ENCODE data around the gene TNFAIP8. TPM values are rescaled to one million over a fixed set of nuclear protein-coding genes. Genes with fewer than 3 reads are reported as not detected.

The TNFAIP8 gene
- total and polyA plus RNA-seq, 2 of the 13 experiments (the other 11 are each of a cell fraction or from before 2014, with no cell fraction given) = 6.4 to 11.2 TPM

- BruUV-seq (replicated peaks) = no TSS peak
- H3K79me2 ChIP-seq (ENCODE audit: insufficient read depth, low read length) = no peaks in the 10 kb centered on the region
- FAIRE-seq (no peak), ATAC-seq (no peak), DNase-seq (ENCODE audit: low spot score) (no peak)
- H3K9ac ChIP-seq (ENCODE audit: insufficient read depth, low read depth, low read length) = no peak overlapping the region
- no peaks in the 10 kb centered on the region for H3K4me1 ChIP-seq (ENCODE audit: insufficient read depth, low read length)
- TF ChIP-seq ATF7-NPFF (CRISPR knock-in tag; IDR thresholded peaks at IDR 0.05; ENCODE audit: low read depth) (no peak), SNAPC2 (CRISPR knock-in tag; IDR thresholded peaks at IDR 0.05) (no peak), PBX2 (CRISPR knock-in tag; IDR thresholded peaks at IDR 0.05) (no peak), ZNF549 (CRISPR knock-in tag; IDR thresholded peaks at IDR 0.05) (no peak), ZNF605 (CRISPR knock-in tag; IDR thresholded peaks at IDR 0.05) (no peak), TOE1 (CRISPR knock-in tag; IDR thresholded peaks at IDR 0.05) (no peak), SMARCE1 (IDR thresholded peaks at IDR 0.05; ENCODE audit: borderline replicate concordance) (no peak), KLF16 (CRISPR knock-in tag; IDR thresholded peaks at IDR 0.05) (no peak), ZNF878 (CRISPR knock-in tag; IDR thresholded peaks at IDR 0.05) (no peak), ZSCAN21 (CRISPR knock-in tag; IDR thresholded peaks at IDR 0.05; ENCODE audit: borderline replicate concordance) (no peak), ZNF343 (CRISPR knock-in tag; IDR thresholded peaks at IDR 0.05) (no peak), MYNN (CRISPR knock-in tag; IDR thresholded peaks at IDR 0.05; ENCODE audit: low read depth) (no peak), REXO4 (CRISPR knock-in tag; IDR thresholded peaks at IDR 0.05; ENCODE audit: borderline replicate concordance) (no peak), ZXDC (CRISPR knock-in tag; IDR thresholded peaks at IDR 0.05) (no peak), RBM39 (IDR thresholded peaks at IDR 0.05; ENCODE audit: low read depth, low read length, poor library complexity, severe bottlenecking) (no peak)
- TF ChIP-seq, protein P1, sequence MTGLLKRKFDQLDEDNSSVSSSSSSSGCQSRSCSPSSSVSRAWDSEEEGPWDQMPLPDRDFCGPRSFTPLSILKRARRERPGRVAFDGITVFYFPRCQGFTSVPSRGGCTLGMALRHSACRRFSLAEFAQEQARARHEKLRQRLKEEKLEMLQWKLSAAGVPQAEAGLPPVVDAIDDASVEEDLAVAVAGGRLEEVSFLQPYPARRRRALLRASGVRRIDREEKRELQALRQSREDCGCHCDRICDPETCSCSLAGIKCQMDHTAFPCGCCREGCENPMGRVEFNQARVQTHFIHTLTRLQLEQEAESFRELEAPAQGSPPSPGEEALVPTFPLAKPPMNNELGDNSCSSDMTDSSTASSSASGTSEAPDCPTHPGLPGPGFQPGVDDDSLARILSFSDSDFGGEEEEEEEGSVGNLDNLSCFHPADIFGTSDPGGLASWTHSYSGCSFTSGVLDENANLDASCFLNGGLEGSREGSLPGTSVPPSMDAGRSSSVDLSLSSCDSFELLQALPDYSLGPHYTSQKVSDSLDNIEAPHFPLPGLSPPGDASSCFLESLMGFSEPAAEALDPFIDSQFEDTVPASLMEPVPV (CRISPR knock-in tag; IDR thresholded peaks at IDR 0.05) = no peak
- no peaks in the 10 kb centered on the region for H4K20me1 ChIP-seq (ENCODE audit: insufficient read depth, low read length)
- CTCF ChIA-PET (ENCODE audit: low intra/inter-chr PET ratio, low total read pairs) = no interaction called here
- H3K27ac ChIP-seq (ENCODE audit: extremely low read length, insufficient read depth, low read length) = no peak overlapping the region
- H3K4me2 ChIP-seq (ENCODE audit: low read depth, low read length) = no peak overlapping the region
- intact Hi-C loops (cut with micrococcal nuclease; ENCODE audit: unreplicated experiment) = no loop called here
- no peak overlapping the region for H3K4me3 ChIP-seq (replicated peaks in 1 of 3; ENCODE audit: insufficient read depth in 1 of 3, low read depth in 2 of 3, low read length in 3 of 3)
- H3K9me3 ChIP-seq (ENCODE audit: low read length) = no peaks in the 10 kb centered on the region
- WGBS (ENCODE audit: low lambda C conversion rate) = 97% methylated on average over 3 of the region's 3 CpGs
- in situ Hi-C loops (cut with HindIII; ENCODE audit: extremely low pct_ligation_motif_present, low pct_unique_long_range_greater_than_20kb) = no loop called here
- H3K36me3 ChIP-seq (replicated peaks in 1 of 2; ENCODE audit: control insufficient read depth in 1 of 2, insufficient read depth in 2 of 2, low read length in 2 of 2) = no peaks in the 10 kb centered on the region
- POLR2A ChIA-PET = no interaction called here
- H2AFZ ChIP-seq (ENCODE audit: low read length) = no peak overlapping the region
- no peaks in the 10 kb centered on the region for H3K27me3 ChIP-seq (ENCODE audit: control insufficient read depth in 1 of 2, insufficient read depth in 2 of 2, low read length in 2 of 2)
Measured at GRCh38 chr5:119343766-119344165, 12.1 kb upstream of the TNFAIP8 start.

Data from HepG2 (cell line).